NCI-H2081 (cell line): ENCODE results near the gene RASGRF1.

ENCODE experiments used
- DNase-seq, 2 experiments: peaks; one replicate each; lab custom pipeline; 2025; lab: John Stamatoyannopoulos, UW

RASGRF1 gene

DNA sequence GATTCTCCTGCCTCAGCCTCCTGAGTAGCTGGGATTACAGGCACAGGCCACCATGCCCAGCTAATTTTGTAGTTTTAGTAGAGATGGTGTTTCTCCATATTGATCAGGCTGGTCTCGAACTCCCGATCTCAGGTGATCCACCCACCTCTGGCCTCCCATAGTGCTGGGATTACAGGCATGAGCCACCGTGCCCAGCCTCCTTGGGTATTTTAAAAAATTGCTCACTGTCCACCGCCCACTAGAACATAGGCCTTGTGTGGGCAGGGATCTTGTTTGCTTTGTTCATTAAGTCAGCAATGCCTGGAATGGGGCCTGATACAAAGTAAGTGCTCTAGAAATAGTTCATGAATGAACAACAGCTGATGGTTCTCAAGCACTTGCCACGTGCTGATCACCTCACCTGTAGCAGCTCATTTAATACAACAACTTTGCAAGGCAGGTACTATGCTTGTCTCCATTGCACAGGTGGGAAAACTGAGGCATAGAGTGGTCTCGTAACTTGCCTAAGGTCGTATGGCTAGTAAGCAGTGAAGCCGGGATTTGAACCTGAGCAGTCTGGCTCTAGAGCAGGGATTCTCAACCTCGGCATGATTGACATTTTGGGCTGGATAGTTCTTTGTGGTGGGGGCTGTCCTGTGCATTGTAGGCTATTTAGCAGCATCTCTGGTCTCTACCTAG lies 133.0 kb downstream of the RASGRF1 start:
- DNase-seq = no peak

DNA sequence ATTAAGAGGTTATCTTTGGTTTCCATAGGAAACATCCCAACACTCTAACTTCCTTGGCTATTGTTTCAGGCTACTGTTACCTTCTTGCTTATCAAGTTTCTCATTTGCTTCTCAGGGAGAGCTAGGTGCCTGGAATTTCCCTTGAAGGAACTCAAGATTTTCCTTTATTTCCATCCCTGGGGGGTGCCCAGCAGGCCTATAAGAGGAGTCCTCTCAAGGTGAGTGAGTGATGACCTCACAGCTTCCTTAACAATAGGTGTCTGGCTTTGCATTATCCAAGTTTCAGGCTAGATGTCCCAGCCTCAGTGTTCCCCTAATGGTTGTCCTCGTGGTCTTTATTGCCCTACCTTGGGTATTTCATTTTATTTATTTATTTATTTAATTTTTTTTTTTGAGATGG lies 133.6 kb downstream of the RASGRF1 start:
- DNase-seq = no peak

DNA sequence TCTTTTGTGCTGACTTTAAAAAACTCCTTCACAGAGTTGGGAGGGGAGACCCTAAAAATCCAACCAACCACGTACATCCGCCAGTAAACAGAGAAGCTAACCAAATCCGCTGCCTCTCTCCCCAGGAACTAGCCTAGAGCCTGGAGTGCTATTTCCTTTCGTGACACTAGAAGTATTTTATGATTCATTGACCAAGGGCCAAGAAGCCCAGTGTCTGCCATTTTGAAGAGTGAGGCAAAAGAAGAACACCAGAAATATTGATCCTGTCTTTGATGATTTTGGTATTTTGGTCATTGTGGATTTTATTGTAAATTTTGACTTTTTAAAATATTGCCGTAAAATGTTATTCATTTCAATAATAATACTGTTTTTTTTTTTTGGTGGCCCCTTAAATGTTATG lies 135.2 kb downstream of the RASGRF1 start:
- DNase-seq = no peak

DNA sequence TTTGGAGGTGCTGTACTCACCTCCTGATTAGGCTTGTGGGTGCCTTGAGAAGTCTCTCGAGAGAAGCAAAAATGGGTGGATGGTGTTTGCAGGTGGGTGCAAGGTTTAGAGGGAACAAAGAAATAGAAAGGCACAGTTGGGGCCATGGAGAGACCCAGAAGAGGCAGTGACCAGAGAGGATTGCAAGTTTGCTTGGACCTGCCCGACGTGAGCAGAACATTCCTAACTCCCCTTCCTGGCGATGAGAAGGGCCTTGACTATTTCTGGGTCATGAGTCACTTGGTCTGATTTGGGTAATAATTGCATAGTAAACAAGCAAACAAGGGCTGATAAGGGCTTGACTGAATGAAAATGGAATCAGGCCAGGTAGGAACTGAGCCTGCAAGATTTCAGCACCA lies 138.7 kb downstream of the RASGRF1 start:
- DNase-seq = peak in 1 of 2 experiments; percentile 26

DNA sequence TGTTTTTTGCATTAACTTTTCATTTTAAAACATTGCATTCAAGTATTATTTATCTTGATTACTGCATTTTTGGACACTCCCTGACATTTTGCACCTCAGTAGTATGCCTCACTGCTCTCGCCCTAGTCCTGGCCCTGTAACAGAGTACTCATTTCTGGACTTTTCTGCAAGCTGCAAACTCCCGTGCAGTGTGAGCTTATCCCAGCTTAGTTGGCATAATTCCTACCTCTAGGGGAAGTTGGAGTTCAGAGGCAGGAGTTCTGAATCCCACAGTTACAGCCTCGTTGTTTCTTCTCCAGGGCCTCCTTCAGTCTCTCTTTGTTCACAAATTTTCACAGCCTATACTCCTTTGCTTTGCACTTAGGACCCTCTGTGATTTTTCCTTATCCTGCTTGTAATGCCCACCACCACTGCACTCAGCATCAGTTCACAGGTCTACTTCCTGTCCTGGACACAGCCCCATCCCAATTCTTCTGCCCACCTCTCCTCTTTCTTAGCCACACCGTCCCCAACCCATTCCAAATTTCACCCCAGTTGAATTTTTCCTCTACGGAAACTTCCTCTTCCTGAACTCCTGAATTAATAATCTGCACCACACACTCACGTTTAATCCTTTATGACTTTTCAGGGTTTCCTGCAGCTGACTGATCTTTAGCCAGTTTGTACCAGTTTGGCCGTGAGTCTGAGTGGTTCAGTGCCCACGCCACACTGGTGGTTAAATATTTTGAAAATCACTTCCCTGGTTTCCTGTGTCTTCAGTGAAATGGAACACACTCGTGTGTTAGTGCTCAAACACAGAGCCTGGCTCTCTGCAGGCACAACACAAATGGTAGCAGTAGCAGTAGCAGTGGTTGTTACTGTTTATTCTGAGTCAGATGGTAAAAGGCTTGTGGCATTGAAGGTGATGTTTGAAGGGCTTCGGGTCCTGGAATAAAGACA lies 139.4 kb downstream of the RASGRF1 start:
- no peak for DNase-seq

DNA sequence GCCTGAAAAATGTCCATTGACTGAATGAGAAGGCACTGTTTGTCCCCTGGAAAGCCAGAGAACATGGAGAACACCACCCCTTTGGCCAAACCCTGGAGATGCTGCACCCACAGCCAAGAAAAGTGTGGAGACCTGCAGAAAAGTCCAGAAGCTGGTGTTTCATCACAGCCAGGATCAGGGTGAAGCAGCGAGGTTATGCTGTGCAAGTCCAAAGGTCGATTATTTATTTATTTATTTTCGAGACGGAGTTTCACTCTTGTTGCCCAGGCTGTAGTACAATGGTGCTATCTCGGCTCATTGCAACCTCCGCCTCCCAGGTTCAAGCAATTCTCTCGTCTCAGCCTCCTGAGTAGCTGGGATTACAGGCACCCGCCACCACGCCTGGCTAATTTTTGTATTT lies 140.2 kb downstream of the RASGRF1 start:
- DNase-seq = no peak

DNA sequence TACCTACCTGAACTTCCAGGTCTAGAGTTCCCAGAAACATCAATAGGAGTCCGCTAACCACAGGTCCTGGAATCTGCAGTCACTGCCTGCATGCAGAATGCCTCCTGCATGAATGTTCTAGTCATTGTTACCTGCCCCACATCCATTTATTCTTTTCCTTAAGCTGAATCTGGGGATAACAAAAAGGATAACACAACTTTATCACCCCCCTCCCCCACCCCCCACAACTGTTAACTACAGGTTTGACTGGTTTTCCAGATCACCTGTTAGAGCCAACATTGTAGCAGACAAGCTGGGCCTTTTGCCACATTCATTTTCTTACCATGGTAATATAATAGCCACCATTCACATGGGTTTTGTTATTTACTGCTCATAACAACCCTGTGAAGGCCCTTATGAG lies 141.1 kb downstream of the RASGRF1 start:
- DNase-seq = no peak

DNA sequence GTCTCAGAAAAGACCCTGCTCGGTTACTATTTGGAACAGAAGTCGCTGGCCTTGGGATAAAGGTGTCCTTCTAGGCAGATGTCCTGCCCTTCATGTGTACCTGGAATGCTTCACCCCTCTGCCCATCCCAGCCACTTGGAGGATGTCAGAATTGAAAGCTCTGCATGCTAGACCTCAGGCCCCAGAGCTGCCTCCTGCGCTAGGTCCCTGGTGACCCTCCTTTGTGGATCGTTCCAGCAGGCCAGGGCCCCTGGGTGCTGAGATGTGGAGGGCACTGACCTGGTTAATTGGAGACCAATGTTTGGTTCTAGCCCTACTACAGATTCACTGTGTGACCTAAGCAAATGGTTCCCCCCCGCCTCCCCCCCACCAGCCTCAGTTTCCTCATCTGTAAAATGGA lies 143.1 kb downstream of the RASGRF1 start:
- no peak for DNase-seq

DNA sequence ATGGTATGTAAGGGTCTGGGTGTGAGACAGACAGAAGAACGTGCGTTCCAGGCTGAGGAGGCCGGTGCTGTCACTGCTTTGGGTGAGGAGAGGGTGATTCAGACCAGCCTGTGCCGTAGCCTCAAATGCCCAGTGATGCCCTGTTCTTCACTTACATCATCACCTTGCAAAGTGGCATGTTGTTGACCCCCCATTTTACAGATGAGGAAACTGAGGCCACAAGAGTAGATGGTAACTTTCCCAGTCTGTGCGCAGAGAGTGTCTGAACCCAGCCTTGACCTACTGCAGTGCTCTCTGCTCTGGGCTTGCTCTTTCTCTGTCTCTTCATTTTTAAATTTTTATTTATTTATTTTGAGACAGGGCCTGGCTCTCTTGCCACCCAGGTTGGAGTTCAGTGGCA lies 144.1 kb downstream of the RASGRF1 start:
- no peak for DNase-seq

DNA sequence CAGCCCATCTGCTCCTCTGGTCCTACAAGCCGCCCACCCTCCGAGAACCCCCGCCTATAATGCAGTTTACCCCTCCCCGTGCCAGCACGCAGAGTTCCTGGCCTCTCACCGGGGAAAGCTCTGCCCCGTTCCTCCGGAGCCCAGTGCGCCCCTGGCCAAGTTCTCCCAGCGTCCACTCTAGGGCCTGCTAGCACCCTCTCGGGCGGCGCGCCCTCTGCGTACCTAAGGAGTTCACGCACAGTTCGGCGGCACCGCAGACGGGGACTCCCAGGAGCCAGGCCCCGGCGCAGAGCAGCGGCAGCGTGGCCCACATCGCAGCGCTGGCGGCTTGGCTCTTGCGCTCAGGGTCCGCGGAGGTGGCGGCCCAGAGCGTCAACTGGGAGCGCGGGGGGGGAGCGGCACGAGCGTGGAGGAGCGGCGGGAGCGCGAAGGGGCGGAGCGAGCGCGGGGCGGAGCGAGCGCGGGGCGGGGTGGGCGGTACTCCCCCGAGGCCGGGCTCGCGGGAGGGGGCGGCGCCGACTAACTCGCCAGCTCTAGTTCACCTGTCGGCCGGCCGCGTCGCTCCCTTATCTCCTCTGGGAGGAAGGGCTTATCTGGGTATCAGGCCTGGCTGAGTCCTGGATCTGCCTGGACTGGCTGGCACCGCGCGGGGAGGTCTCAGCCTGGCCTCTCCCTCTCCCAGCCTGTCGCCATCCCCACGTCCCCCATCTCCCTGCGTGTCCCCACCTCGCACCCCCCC lies 145.7 kb downstream of the RASGRF1 start, which contains the start of gene CTSH:
Gene CTSH, minus strand, starts transcription at position 378 of the 739 bp plus-strand sequence. Its CDS starts 65 bp downstream, at position 313.
- peak; percentile 71 for DNase-seq

DNA sequence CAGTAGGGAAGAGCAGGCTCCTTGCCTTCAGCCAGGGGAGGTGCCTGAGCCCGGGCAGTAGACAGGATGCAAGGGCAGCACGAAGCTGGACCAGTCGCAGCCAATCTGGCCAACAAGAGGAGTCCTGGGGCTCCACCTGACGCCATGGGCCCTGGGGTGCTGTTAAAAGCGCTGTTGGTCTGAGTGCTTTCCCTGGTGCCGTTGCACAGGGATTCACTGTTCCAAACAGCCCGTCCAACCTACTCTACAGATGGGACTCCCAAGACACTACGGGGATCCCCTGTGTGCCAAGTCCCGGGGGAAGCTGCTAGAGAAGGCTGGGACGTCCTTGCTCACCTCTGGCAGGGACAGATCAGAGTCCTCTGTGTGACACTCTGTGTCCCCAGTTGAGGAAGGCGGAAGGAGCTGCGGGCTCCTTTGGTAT lies 146.4 kb downstream of the RASGRF1 start:
- no peak for DNase-seq

DNA sequence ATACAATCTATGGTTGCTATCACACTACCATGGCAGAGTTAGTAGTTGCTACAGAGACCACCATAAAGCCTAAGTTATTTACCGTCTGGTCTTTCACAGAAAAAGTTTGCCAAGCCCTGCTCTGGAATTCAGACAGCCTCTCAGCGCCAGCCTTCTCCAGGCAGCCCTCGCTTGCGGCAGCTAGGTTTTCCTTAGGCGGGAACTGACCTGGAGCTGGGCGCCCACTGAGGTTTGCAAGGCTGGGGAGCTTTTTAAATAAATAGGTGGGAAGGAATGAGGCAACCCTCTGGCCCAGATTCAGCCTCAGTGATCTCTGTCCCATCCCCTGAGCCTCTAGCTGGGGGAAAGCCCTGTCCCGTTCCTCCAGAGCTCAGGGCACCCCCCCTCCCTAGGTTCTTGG lies 146.9 kb downstream of the RASGRF1 start:
- no peak for DNase-seq

DNA sequence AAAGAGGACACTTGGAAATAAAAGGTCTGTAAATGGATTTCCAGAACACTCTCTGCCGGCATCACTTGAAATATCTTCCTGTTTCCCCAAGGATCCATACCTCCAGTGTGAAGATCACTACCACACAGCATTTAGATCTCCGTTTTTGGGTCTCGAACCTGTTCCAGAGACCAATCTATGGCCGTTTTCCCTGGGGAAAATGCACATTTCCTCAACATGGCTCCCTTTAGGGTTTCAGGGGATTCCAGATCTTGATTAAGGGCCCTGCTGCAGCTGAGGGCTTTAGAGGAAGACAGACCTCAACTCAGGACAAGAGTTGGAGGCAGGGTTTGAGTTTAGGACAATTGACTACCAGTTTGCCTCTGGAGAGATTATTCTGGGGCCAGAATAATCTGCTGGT lies 147.8 kb downstream of the RASGRF1 start:
- no peak for DNase-seq

DNA sequence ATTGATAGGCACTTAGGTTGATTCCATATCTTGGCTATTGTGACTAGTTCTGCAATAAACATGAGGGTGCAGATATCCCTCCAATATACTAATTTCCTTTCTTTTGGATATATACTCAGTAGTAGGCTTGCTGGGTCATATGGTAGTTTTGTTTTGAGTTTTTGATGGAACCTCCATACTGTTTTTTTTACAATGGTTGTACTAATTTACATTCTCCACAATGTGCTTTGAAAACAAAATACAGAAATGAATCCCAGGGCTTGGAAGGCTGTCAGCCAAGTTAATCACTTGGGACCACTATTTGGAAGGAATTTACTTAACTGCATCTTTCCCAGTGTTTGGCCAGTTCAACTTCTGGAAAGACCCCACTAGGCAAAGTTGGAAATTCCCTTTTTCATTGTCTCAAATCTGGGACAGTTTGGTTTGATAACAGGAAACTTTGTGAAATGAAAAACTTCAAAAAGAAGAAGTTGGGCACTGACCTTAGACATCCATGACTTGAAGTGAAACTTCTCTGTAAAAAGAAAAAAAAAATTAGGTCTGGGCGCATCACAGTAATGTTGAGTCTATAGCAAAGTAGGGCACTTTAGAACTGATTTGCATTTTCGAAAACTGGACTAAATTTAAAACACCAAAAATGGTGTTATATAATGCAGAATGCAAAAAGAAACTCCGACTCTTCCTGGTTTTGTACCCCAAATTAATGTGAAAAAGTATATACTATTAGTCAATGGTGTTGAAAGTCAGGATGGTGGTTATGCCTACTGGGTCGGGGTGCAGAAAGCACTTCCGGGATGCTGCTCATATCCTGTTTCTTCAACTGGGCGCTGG lies 151.7 kb downstream of the RASGRF1 start:
- no peak for DNase-seq

DNA sequence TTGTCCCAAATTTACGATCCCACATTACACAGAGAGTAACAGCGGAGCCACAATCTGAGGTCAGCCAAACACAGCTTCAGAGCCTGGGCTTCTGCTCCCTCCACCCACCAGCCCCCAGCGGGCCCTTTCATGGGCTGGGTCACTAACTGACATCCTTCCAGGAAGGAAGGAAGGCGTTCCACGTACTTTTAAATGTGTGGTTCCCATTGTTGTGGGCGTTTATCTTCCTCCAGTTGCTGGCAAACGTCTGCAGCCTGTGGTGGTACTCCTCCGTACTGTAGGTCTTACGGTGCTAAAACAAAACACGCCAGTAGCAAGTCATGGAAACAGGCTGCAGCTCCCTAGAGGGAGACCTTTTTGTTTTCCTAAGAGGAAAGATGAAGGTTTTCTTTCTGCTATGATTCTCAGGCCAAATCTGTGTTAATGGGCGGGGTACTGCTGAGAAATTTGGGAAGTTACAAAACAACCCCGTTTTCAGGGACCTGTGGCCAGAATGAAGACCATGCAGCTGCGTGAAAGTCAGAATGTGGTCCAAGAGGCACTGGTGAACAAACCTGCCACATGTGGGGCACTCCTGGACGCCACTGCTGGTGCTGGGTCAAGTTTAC lies 153.3 kb downstream of the RASGRF1 start:
- no peak for DNase-seq

DNA sequence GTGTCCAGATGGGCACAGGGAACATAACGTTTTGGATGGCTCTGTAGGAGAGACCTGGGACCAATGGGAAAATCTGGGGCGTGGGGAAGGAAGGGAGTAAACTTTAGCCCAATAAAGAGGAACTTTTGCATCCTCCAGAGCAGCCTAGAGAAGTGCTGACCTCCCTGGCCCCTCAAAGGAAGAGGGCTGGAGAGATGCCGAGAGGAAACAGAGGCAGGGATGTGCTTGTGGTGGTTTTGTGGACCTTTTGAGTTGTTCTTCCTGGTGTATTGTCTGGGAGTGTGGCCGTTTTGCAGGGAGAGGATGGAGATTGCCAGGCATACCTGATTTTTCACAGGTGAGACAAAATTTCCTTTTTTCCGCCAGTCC lies 155.9 kb downstream of the RASGRF1 start:
- no peak for DNase-seq

DNA sequence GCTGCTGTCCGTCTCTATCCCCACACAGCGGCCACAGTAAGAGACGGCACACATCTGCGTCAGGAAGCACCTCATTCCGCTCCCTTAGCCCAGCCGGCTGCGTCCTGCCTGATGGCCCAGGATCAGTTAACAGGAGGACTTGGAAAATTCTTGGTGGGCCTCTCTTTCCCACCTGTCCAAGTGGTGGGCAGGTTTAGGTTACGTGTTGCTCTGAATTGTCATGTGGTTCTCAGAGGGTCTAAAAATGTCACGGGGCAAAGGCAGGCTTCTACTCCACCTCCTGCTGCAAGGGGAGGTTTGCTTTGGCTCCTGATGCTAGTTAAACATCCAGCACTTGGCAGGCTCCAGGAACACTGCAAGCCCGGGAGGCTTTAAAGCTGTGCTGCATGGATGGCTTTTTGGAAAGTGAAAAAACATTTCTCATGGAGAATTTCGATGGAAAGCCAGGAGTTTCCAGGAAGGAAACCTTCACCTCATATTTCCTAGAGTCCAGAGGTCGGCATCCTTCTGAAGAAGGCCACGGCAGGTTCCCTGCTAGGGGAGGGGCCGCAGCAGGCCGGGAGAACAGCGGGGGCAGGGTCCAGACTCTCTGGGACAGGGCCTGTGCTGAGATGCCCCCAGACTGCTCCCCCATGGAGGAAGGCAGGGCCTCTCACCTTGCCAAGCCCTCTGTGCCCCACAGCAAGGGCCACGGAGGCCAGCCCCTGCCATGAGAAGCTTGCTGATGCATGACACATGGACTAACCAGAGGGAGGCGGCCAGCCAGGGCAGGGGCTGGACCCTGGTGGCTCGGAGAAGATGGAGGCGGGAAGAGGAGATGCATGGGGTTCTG lies 156.5 kb downstream of the RASGRF1 start:
- peak in 1 of 2 experiments; percentile 16 for DNase-seq

DNA sequence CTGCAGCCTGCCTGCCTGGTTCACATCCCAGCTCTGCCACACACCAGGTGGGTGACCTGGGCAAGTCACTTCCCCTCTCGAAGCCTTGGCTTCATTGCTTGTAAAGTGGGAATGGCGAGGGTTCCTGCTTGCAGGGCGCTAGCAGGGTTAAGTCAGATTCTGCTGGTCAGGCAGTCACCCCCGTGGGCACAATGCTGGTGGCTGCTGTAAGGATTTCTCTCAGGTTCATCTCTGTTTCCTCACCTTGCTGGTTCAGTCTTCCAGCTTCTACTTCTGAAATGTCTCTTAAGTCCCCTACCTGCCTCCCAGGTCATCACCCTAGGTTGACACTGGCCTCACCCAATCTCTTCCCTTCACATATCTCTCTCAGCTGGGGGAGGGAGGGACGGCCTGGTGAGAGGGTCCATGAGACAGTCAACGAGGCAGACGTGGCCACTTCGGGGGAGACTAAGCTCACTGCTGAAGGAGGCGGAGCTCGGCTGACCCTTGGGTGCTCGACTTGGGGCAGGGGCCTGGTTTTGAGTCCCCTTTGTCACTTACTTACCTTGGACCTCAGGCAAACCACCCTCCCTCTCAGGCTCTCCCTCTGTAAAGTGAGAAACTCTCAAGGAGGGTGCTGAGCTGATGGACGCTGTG lies 157.3 kb downstream of the RASGRF1 start:
- no peak for DNase-seq

DNA sequence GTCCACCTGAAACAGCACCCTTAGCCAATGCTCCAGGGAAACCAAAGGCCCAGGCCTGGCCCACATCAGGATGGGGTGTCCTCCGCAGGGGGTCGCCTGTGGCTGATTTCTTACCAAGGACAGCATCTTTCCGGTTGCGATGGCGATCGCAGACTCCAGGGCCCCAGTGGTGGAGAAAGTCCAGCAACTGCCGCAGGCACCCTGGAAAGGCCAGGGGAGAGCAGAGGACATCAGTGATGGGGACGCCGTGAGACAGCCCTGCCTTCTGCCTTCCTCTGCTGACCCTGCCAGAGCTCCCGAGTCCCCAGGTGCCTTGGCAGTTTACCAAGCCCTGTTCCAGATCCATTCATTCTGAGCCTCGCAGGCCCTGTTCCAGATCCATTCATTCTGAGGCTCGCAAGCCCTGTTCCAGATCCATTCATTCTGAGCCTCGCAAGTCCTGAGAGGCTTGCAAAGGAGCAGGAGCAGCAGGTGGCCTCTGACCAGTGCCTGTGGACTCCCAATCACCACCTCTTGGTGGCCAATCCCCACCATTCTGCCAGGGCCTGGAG lies 158.2 kb downstream of the RASGRF1 start:
- no peak for DNase-seq
